K562 (cell line): ENCODE measurements around the gene IMPA2. TPM values are rescaled to one million over a fixed set of nuclear protein-coding genes. Genes with fewer than 3 reads are reported as not detected.
"Not testable (repeated sequence)": the region's sequence is repeated elsewhere in the genome, so short reads cannot be mapped to it uniquely, and the experiment has no call there.

ENCODE experiments used
- ATAC-seq: fragments of 200-7000 bp; cut with Tn5 transposase; 3 replicates; pipeline ENCODE4 v1.9.1; 2020; ENCODE audit warnings: moderate library complexity
- BruUV-seq: library from RNA; stranded (reverse); fragments of 400-500 nt; replicated peaks from 2 replicates; lab custom pipeline; 2021; lab: Mats Ljungman, UMichigan
- CTCF ChIA-PET: fragments of 300-600 bp; formaldehyde crosslinking; extraction: SDS; loops from one replicate; lab custom pipeline; 2021; ENCODE audit warnings: low intra/inter-chr PET ratio; lab: Yijun Ruan, JAX
- POLR2A ChIA-PET: fragments of 300-600, 350-650 bp; sonication (Branson Sonifier 250); formaldehyde crosslinking; extraction: SDS; loops from one replicate; lab custom pipeline; 2021; ENCODE audit warnings: antibody characterized with exemption, inconsistent platforms; lab: Yijun Ruan, JAX
- DNase-seq, 4 experiments: peaks; one replicate each; pipeline versions ENCODE4 v3.0.0 to v3.0.0-alpha.2; 2011 to 2018; ENCODE audit warnings: low spot score in 3 of 4, mixed read lengths in 3 of 4; ENCODE audit errors: extremely low read depth in 1 of 4
- FAIRE-seq: peaks from 2 replicates; lab custom pipeline; 2011; peaks lifted over from hg19 to GRCh38; lab: Jason Lieb, UNC
- H2AFZ ChIP-seq: 2 replicates; pipeline ENCODE4 v1.6.0; 2011; ENCODE audit warnings: low read depth, low read length, control low read depth, inconsistent platforms
- H3K27ac ChIP-seq: fragments of 200-600 bp; 3 replicates; pipeline ENCODE4 v1.8.0; 2011; ENCODE audit warnings: low read depth, mild to moderate bottlenecking, control low read depth, inconsistent platforms, low read length, moderate library complexity, mixed read lengths; ENCODE audit errors: extremely low read depth
- H3K27me3 ChIP-seq, 2 experiments: fragments of 300-600 bp in 1 of 2; 2 replicates in 1 of 2; 3 replicates in 1 of 2; pipeline versions ENCODE4 v1.6.0 to v1.8.0; 2011; ENCODE audit warnings: inconsistent platforms in 2 of 2, low read length in 2 of 2, mild to moderate bottlenecking in 1 of 2, mixed read lengths in 1 of 2, moderate library complexity in 1 of 2; ENCODE audit not compliant: control insufficient read depth in 2 of 2, insufficient read depth in 2 of 2
- H3K36me3 ChIP-seq: fragments of 300-600 bp; 3 replicates; pipeline ENCODE4 v1.8.0; 2011; ENCODE audit warnings: mild to moderate bottlenecking, low read length, inconsistent platforms; ENCODE audit not compliant: control insufficient read depth, insufficient read depth
- H3K4me1 ChIP-seq, 2 experiments: fragments of 200-600 bp in 1 of 2; replicated peaks in 1 of 2; 2 replicates in 1 of 2; 3 replicates in 1 of 2; pipeline versions ENCODE4 v1.5.1 to v1.8.0; 2011; ENCODE audit warnings: inconsistent platforms in 2 of 2, low read length in 2 of 2, mild to moderate bottlenecking in 1 of 2, mixed read lengths in 1 of 2, moderate library complexity in 1 of 2; ENCODE audit not compliant: control insufficient read depth in 2 of 2, insufficient read depth in 2 of 2
- H3K4me2 ChIP-seq: 2 replicates; pipeline ENCODE4 v1.6.1; 2011; ENCODE audit warnings: low read length, control low read depth, inconsistent platforms, mixed read lengths; ENCODE audit not compliant: insufficient read depth
- H3K4me3 ChIP-seq: fragments of 200-600 bp; sonication (generic), shearing (Covaris generic); 2 replicates; pipeline ENCODE4 v1.5.1; 2016; ENCODE audit warnings: control low read depth, inconsistent platforms
- H3K79me2 ChIP-seq: fragments of 200-600 bp; 3 replicates; pipeline ENCODE4 v1.8.0; 2011; ENCODE audit warnings: low read length, inconsistent platforms; ENCODE audit not compliant: control insufficient read depth, insufficient read depth
- H3K9ac ChIP-seq, 2 experiments: 2 replicates each; pipeline versions ENCODE4 v1.6.0 to v1.6.1; 2011; ENCODE audit warnings: low read depth in 2 of 2, low read length in 2 of 2, control low read depth in 1 of 2, inconsistent platforms in 1 of 2, mild to moderate bottlenecking in 1 of 2, mixed read lengths in 1 of 2; ENCODE audit not compliant: insufficient read depth in 1 of 2
- H3K9me1 ChIP-seq: one replicate; pipeline ENCODE4 v1.6.0; 2011; ENCODE audit warnings: inconsistent platforms, mild to moderate bottlenecking, low read length, moderate library complexity; ENCODE audit not compliant: control insufficient read depth, insufficient read depth
- H3K9me3 ChIP-seq: replicated peaks from 2 replicates; pipeline ENCODE4 v1.5.1; 2011; ENCODE audit warnings: low read depth, low read length, inconsistent platforms; ENCODE audit not compliant: control insufficient read depth, insufficient read depth
- H4K20me1 ChIP-seq: replicated peaks from 2 replicates; pipeline ENCODE4 v1.6.1; 2011; ENCODE audit warnings: low read length, inconsistent platforms, mixed read lengths; ENCODE audit not compliant: control insufficient read depth, insufficient read depth
- JUND ChIP-seq, 2 experiments: IDR thresholded peaks; 2 replicates in 1 of 2; 3 replicates in 1 of 2; pipeline ENCODE4 v1.6.1; 2011; ENCODE audit warnings: borderline replicate concordance in 2 of 2, low read depth in 2 of 2, low read length in 2 of 2, improper control_type of control experiment in 1 of 2, missing biosample characterization in 1 of 2, missing genetic modification characterization in 1 of 2, missing genetic modification reagents in 1 of 2
- WGBS: fragments of 100-300 bp; shearing (Covaris generic); methylation state at CpG from one replicate; pipeline ENCODE4 v1.1.6; 2016; ENCODE audit warnings: low coverage, mixed read lengths; ENCODE audit not compliant: insufficient coverage; ENCODE audit errors: missing lambda C conversion rate; 5-methylcytosine and 5-hydroxymethylcytosine counted together
- in situ Hi-C: fragments of 300-500 bp; cut with MboI; formaldehyde crosslinking; loops from 4 replicates; pipeline ENCODE4 v1.15.0; 2018; ENCODE audit warnings: inconsistent platforms, mixed read lengths
- intact Hi-C: fragments of 100-400 bp; cut with micrococcal nuclease; formaldehyde crosslinking; loops from 2 replicates; pipeline ENCODE4 v1.14.2; 2022
- polyA plus RNA-seq, 8 experiments: library from polyadenylated mRNA; depleted of rRNA in 4 of 8; stranded (reverse) in 5 of 8; unstranded in 3 of 8; fragments of >200 nt; fragmentation: Nextera tagmentation in 2 of 8; fragmentation: Illumina TruSeq in 1 of 8; extraction: Ambion mirVana in 2 of 8; extraction: Trizol in 1 of 8; gene quantifications; 2 replicates each; pipeline versions ENCODE4 v1.2.1 to v1.2.3, GENCODE V29; 2011 to 2014; ENCODE audit warnings: inconsistent platforms in 1 of 8, missing spikeins in 1 of 8
- total RNA-seq, 7 experiments: library from RNA; depleted of rRNA in 6 of 7; stranded (reverse); fragments of >200 nt in 6 of 7; fragmentation: Illumina TruSeq in 2 of 7; extraction: Trizol in 2 of 7; gene quantifications; 2 replicates each; pipeline versions ENCODE4 v1.2.1 to v1.2.3, GENCODE V29; 2011 to 2021; ENCODE audit warnings: low replicate concordance in 1 of 7

Gene IMPA2
- total and polyA plus RNA-seq, 9 of the 15 experiments (the other 6 are each of a cell fraction or from before 2014, with no cell fraction given), result 0.62 to 11.3 (median 5.7) TPM

GRCh38 chr18:12038639-12039539 lies 57.6 kb downstream of the IMPA2 start (continued):
- 0 out of 2 replicates have a peak, but pooled peaks have one; percentile 15 for TF ChIP-seq JUND (IDR thresholded peaks at IDR 0.05; ENCODE audit: borderline replicate concordance, low read depth, low read length)
- no peak for TF ChIP-seq JUND (tag; IDR thresholded peaks at IDR 0.05; ENCODE audit: borderline replicate concordance, low read depth, low read length)

GRCh38 chr18:12039540-12039930 lies 58.2 kb downstream of the IMPA2 start:
- POLR2A ChIA-PET, result interaction anchor here (0.6 to 1.2 kb wide), 3 partner anchors 88 to 278 kb away, joined by 3 to 4 read pairs (median 3); no protein-coding TSS in a partner anchor
- 0% methylated on average over 6 of the region's 6 CpGs for WGBS
- not testable (repeated sequence) for FAIRE-seq

More at GRCh38 chr18:12039540-12039930, 58.2 kb downstream of the IMPA2 start:
- H4K20me1 ChIP-seq, H3K36me3 ChIP-seq, ATAC-seq, H3K79me2 ChIP-seq, H3K4me2 ChIP-seq, H3K9ac ChIP-seq, DNase-seq, H2AFZ ChIP-seq, H3K9me1 ChIP-seq, H3K4me3 ChIP-seq, BruUV-seq, H3K9me3 ChIP-seq, H3K27ac ChIP-seq: not testable (repeated sequence)
- CTCF ChIA-PET, result interaction anchor here (0.8 to 4.0 kb wide), 6 partner anchors 44 to 386 kb away, joined by 3 to 28 read pairs (median 5); no protein-coding TSS in a partner anchor
- intact Hi-C loops (loop anchor here (1.0 to 10.0 kb wide), 3 partner anchors 166 to 385 kb away; no protein-coding TSS in a partner anchor), in situ Hi-C loops (loop anchor here (10.0 kb wide), 1 partner anchor 385 kb away; no protein-coding TSS in a partner anchor)
- Histone ChIP-seq H3K4me1 (peaks cover 0 to 13% of the 10 kb centered on the region in 2 experiments; a peak in 2 of 5 replicates), H3K27me3 (peaks cover 4 to 40% of the 10 kb centered on the region in 2 experiments; a peak in 4 of 5 replicates)
